GM23338 (cell line): ENCODE results near the gene RAD21L1.

Experiments used
- CREB1 ChIP-seq: fragments of 250-450 bp; sonication (Bioruptor Pico); IDR thresholded peaks from 2 replicates; pipeline ENCODE4 v1.5.0; 2020; ENCODE audit warnings: low read depth, mild to moderate bottlenecking, moderate library complexity
- EZH2 ChIP-seq: fragments of 200-600 bp; sonication (generic); IDR thresholded peaks from one replicate; pipeline ENCODE4 v1.8.0; 2017; ENCODE audit warnings: antibody characterized with exemption, mild to moderate bottlenecking, low read depth; ENCODE audit not compliant: unreplicated experiment
- EZH2phosphoT487 ChIP-seq: fragments of 200-600 bp; sonication (generic); IDR thresholded peaks from one replicate; pipeline ENCODE4 v1.8.1; 2018; ENCODE audit warnings: antibody characterized with exemption; ENCODE audit not compliant: unreplicated experiment
- JUNB ChIP-seq: IDR thresholded peaks from one replicate; pipeline ENCODE4 v1.6.1; 2016; ENCODE audit warnings: antibody characterized with exemption; ENCODE audit not compliant: unreplicated experiment
- NANOG ChIP-seq: IDR thresholded peaks from 2 replicates; pipeline ENCODE4 v1.6.1; 2016; ENCODE audit warnings: antibody characterized with exemption, borderline replicate concordance
- POLR2AphosphoS5 ChIP-seq: IDR thresholded peaks from 2 replicates; pipeline ENCODE4 v1.6.1; 2016; ENCODE audit warnings: antibody characterized with exemption, low read depth
- STAT1 ChIP-seq: IDR thresholded peaks from one replicate; pipeline ENCODE4 v1.6.1; 2016; ENCODE audit warnings: antibody characterized with exemption; ENCODE audit not compliant: unreplicated experiment
- ZNF114 ChIP-seq: fragments of 250-450 bp; sonication (Bioruptor Pico); IDR thresholded peaks from 2 replicates; pipeline ENCODE4 v1.5.0; 2020; ENCODE audit warnings: mild to moderate bottlenecking, moderate library complexity
- ZNF331 ChIP-seq: fragments of 250-450 bp; sonication (Bioruptor Pico); IDR thresholded peaks from 2 replicates; pipeline ENCODE4 v1.5.0; 2020; ENCODE audit warnings: low read depth, mild to moderate bottlenecking, moderate library complexity
- TF ChIP-seq, protein P1 (sequence below), 2 experiments: fragments of 200-600 bp in 1 of 2; sonication (generic) in 1 of 2; conservative IDR thresholded peaks; 2 replicates each; pipeline versions ENCODE4 v1.5.1 to v1.6.1; 2016 to 2017; ENCODE audit warnings: antibody characterized with exemption in 2 of 2, low read depth in 2 of 2, mild to moderate bottlenecking in 2 of 2, moderate library complexity in 1 of 2
- TF ChIP-seq, protein P2 (sequence below): IDR thresholded peaks from one replicate; pipeline ENCODE4 v1.6.1; 2018; ENCODE audit warnings: antibody characterized with exemption; ENCODE audit not compliant: unreplicated experiment
- TF ChIP-seq, protein P3 (sequence below): fragments of 250-450 bp; sonication (Bioruptor Pico); IDR thresholded peaks from 2 replicates; pipeline ENCODE4 v1.5.0; 2020; ENCODE audit warnings: mild to moderate bottlenecking, moderate library complexity
- TF ChIP-seq, protein P4 (sequence below): IDR thresholded peaks from 2 replicates; pipeline ENCODE4 v1.6.1; 2016; ENCODE audit warnings: antibody characterized with exemption

DNA sequence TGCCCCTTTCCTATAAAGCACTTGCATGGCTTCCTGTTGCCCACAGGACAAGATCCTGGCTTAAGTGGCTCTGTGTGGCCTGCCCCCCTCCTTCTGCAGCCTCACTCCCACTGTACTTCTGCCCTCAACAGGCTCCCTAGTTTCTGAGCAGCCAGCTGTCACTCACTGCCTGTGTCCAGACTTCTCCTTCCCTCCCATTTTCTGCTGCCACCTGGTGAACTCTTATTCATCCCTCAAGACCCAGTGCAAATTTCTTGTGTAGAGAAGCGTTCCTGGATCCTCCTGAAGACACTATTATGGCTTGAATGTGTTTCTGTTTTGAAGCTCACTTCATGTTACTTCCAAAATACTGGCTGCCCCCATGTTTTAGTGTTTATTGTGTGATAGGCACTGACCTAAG lies 66.8 kb downstream of the RAD21L1 start:
- TF ChIP-seq, protein P1, sequence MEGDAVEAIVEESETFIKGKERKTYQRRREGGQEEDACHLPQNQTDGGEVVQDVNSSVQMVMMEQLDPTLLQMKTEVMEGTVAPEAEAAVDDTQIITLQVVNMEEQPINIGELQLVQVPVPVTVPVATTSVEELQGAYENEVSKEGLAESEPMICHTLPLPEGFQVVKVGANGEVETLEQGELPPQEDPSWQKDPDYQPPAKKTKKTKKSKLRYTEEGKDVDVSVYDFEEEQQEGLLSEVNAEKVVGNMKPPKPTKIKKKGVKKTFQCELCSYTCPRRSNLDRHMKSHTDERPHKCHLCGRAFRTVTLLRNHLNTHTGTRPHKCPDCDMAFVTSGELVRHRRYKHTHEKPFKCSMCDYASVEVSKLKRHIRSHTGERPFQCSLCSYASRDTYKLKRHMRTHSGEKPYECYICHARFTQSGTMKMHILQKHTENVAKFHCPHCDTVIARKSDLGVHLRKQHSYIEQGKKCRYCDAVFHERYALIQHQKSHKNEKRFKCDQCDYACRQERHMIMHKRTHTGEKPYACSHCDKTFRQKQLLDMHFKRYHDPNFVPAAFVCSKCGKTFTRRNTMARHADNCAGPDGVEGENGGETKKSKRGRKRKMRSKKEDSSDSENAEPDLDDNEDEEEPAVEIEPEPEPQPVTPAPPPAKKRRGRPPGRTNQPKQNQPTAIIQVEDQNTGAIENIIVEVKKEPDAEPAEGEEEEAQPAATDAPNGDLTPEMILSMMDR (conservative IDR thresholded peaks at IDR 0.05; ENCODE audit: low read depth in 2 of 2) = no peak
- TF ChIP-seq EZH2 = no peak
- TF ChIP-seq POLR2AphosphoS5 = no peak
- TF ChIP-seq EZH2phosphoT487 = no peak
- TF ChIP-seq ZNF331 (CRISPR knock-in tag) = no peak
- no peak for TF ChIP-seq CREB1 (CRISPR knock-in tag)
- TF ChIP-seq, protein P2, sequence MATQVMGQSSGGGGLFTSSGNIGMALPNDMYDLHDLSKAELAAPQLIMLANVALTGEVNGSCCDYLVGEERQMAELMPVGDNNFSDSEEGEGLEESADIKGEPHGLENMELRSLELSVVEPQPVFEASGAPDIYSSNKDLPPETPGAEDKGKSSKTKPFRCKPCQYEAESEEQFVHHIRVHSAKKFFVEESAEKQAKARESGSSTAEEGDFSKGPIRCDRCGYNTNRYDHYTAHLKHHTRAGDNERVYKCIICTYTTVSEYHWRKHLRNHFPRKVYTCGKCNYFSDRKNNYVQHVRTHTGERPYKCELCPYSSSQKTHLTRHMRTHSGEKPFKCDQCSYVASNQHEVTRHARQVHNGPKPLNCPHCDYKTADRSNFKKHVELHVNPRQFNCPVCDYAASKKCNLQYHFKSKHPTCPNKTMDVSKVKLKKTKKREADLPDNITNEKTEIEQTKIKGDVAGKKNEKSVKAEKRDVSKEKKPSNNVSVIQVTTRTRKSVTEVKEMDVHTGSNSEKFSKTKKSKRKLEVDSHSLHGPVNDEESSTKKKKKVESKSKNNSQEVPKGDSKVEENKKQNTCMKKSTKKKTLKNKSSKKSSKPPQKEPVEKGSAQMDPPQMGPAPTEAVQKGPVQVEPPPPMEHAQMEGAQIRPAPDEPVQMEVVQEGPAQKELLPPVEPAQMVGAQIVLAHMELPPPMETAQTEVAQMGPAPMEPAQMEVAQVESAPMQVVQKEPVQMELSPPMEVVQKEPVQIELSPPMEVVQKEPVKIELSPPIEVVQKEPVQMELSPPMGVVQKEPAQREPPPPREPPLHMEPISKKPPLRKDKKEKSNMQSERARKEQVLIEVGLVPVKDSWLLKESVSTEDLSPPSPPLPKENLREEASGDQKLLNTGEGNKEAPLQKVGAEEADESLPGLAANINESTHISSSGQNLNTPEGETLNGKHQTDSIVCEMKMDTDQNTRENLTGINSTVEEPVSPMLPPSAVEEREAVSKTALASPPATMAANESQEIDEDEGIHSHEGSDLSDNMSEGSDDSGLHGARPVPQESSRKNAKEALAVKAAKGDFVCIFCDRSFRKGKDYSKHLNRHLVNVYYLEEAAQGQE = no peak
- TF ChIP-seq NANOG = no peak
- TF ChIP-seq JUNB = no peak
- TF ChIP-seq, protein P3, sequence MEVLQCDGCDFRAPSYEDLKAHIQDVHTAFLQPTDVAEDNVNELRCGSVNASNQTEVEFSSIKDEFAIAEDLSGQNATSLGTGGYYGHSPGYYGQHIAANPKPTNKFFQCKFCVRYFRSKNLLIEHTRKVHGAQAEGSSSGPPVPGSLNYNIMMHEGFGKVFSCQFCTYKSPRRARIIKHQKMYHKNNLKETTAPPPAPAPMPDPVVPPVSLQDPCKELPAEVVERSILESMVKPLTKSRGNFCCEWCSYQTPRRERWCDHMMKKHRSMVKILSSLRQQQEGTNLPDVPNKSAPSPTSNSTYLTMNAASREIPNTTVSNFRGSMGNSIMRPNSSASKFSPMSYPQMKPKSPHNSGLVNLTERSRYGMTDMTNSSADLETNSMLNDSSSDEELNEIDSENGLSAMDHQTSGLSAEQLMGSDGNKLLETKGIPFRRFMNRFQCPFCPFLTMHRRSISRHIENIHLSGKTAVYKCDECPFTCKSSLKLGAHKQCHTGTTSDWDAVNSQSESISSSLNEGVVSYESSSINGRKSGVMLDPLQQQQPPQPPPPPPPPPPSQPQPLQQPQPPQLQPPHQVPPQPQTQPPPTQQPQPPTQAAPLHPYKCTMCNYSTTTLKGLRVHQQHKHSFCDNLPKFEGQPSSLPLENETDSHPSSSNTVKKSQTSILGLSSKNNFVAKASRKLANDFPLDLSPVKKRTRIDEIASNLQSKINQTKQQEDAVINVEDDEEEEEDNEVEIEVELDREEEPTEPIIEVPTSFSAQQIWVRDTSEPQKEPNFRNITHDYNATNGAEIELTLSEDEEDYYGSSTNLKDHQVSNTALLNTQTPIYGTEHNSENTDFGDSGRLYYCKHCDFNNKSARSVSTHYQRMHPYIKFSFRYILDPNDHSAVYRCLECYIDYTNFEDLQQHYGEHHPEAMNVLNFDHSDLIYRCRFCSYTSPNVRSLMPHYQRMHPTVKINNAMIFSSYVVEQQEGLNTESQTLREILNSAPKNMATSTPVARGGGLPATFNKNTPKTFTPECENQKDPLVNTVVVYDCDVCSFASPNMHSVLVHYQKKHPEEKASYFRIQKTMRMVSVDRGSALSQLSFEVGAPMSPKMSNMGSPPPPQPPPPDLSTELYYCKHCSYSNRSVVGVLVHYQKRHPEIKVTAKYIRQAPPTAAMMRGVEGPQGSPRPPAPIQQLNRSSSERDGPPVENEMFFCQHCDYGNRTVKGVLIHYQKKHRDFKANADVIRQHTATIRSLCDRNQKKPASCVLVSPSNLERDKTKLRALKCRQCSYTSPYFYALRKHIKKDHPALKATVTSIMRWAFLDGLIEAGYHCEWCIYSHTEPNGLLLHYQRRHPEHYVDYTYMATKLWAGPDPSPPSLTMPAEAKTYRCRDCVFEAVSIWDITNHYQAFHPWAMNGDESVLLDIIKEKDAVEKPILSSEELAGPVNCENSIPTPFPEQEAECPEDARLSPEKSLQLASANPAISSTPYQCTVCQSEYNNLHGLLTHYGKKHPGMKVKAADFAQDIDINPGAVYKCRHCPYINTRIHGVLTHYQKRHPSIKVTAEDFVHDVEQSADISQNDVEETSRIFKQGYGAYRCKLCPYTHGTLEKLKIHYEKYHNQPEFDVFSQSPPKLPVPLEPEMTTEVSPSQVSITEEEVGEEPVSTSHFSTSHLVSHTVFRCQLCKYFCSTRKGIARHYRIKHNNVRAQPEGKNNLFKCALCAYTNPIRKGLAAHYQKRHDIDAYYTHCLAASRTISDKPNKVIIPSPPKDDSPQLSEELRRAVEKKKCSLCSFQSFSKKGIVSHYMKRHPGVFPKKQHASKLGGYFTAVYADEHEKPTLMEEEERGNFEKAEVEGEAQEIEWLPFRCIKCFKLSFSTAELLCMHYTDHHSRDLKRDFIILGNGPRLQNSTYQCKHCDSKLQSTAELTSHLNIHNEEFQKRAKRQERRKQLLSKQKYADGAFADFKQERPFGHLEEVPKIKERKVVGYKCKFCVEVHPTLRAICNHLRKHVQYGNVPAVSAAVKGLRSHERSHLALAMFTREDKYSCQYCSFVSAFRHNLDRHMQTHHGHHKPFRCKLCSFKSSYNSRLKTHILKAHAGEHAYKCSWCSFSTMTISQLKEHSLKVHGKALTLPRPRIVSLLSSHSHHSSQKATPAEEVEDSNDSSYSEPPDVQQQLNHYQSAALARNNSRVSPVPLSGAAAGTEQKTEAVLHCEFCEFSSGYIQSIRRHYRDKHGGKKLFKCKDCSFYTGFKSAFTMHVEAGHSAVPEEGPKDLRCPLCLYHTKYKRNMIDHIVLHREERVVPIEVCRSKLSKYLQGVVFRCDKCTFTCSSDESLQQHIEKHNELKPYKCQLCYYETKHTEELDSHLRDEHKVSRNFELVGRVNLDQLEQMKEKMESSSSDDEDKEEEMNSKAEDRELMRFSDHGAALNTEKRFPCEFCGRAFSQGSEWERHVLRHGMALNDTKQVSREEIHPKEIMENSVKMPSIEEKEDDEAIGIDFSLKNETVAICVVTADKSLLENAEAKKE (CRISPR knock-in tag) = no peak
- TF ChIP-seq, protein P4, sequence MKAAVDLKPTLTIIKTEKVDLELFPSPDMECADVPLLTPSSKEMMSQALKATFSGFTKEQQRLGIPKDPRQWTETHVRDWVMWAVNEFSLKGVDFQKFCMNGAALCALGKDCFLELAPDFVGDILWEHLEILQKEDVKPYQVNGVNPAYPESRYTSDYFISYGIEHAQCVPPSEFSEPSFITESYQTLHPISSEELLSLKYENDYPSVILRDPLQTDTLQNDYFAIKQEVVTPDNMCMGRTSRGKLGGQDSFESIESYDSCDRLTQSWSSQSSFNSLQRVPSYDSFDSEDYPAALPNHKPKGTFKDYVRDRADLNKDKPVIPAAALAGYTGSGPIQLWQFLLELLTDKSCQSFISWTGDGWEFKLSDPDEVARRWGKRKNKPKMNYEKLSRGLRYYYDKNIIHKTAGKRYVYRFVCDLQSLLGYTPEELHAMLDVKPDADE = no peak
- TF ChIP-seq ZNF114 = no peak
- TF ChIP-seq STAT1 = no peak
